HepG2 (cell line): ENCODE results near the gene FLAD1. TPM values are rescaled to one million over a fixed set of nuclear protein-coding genes. Genes with fewer than 3 reads are reported as not detected.

Source experiments
- ATF7-NPFF ChIP-seq: sonication (generic); formaldehyde crosslinking; IDR thresholded peaks from 2 replicates; pipeline ENCODE4 v1.8.1; 2023; ENCODE audit warnings: mild to moderate bottlenecking, low read depth, missing genetic modification reagents, moderate library complexity
- EP300 ChIP-seq, 3 experiments: sonication (generic) in 1 of 3; formaldehyde crosslinking in 1 of 3; IDR thresholded peaks; 2 replicates each; pipeline versions ENCODE4 v1.5.1 to v1.6.1; 2011 to 2020; ENCODE audit warnings: low read depth in 2 of 3, low read length in 2 of 3, borderline replicate concordance in 1 of 3, improper control_type of control experiment in 1 of 3, mild to moderate bottlenecking in 1 of 3, missing genetic modification reagents in 1 of 3, moderate library complexity in 1 of 3
- HNRNPK ChIP-seq: fragments of 200-400 bp; formaldehyde crosslinking; IDR thresholded peaks from 2 replicates; pipeline ENCODE4 v1.6.1; 2018; ENCODE audit warnings: low read length, low read depth, moderate library complexity, mild to moderate bottlenecking; ENCODE audit not compliant: poor library complexity, severe bottlenecking
- IKZF1 ChIP-seq: fragments of 450-650 bp; IDR thresholded peaks from 2 replicates; pipeline ENCODE4 v1.7.1; 2016
- KAT7 ChIP-seq: IDR thresholded peaks from 2 replicates; pipeline ENCODE4 v1.6.1; 2018; ENCODE audit warnings: borderline replicate concordance, missing compliant biosample characterization
- MTA1 ChIP-seq: sonication (generic); formaldehyde crosslinking; IDR thresholded peaks from 2 replicates; pipeline ENCODE4 v1.4.0; 2020; ENCODE audit warnings: missing genetic modification reagents, mild to moderate bottlenecking, borderline replicate concordance
- NAIF1 ChIP-seq: sonication (generic); formaldehyde crosslinking; IDR thresholded peaks from 2 replicates; pipeline ENCODE4 v1.5.0; 2020; ENCODE audit warnings: mild to moderate bottlenecking, missing genetic modification reagents, borderline replicate concordance
- NFIB ChIP-seq: sonication (generic); formaldehyde crosslinking; IDR thresholded peaks from 2 replicates; pipeline ENCODE4 v1.9.0; 2021; ENCODE audit warnings: missing genetic modification reagents, mild to moderate bottlenecking, borderline replicate concordance
- POGZ ChIP-seq: sonication (generic); formaldehyde crosslinking; IDR thresholded peaks from 2 replicates; pipeline ENCODE4 v1.4.0; 2020; ENCODE audit warnings: mild to moderate bottlenecking, missing genetic modification reagents
- POLR2G ChIP-seq: fragments of 200-400 bp; formaldehyde crosslinking; IDR thresholded peaks from 2 replicates; pipeline ENCODE4 v1.6.1; 2018; ENCODE audit warnings: mild to moderate bottlenecking, low read depth, low read length, moderate library complexity
- RFXAP ChIP-seq: sonication (generic); formaldehyde crosslinking; IDR thresholded peaks from 2 replicates; pipeline ENCODE4 v1.4.0; 2020; ENCODE audit warnings: missing genetic modification reagents, borderline replicate concordance
- SNAPC2 ChIP-seq: sonication (generic); formaldehyde crosslinking; IDR thresholded peaks from 2 replicates; pipeline ENCODE4 v1.8.1; 2022; ENCODE audit warnings: mild to moderate bottlenecking, missing genetic modification reagents
- TFAP4 ChIP-seq: sonication (generic); IDR thresholded peaks from 2 replicates; pipeline ENCODE4 v1.6.1; 2016; ENCODE audit warnings: low read depth, borderline replicate concordance
- TRIM24 ChIP-seq: sonication (generic); formaldehyde crosslinking; IDR thresholded peaks from 2 replicates; pipeline ENCODE4 v1.8.0; 2022; ENCODE audit warnings: mild to moderate bottlenecking, missing genetic modification reagents
- ZBTB20 ChIP-seq: sonication (generic); formaldehyde crosslinking; IDR thresholded peaks from 2 replicates; pipeline ENCODE4 v1.8.1; 2023; ENCODE audit warnings: missing genetic modification reagents, low read depth, mild to moderate bottlenecking, borderline replicate concordance
- ZMAT5 ChIP-seq: sonication (generic); formaldehyde crosslinking; IDR thresholded peaks from 2 replicates; pipeline ENCODE4 v1.5.0; 2020; ENCODE audit warnings: mild to moderate bottlenecking, low read depth, missing genetic modification reagents, borderline replicate concordance
- ZNF34 ChIP-seq: sonication (generic); formaldehyde crosslinking; IDR thresholded peaks from 2 replicates; pipeline ENCODE4 v1.4.0; 2020; ENCODE audit warnings: mild to moderate bottlenecking, missing genetic modification reagents, borderline replicate concordance
- ZNF362 ChIP-seq: sonication (generic); formaldehyde crosslinking; IDR thresholded peaks from 2 replicates; pipeline ENCODE4 v1.4.0; 2020; ENCODE audit warnings: missing genetic modification reagents, mild to moderate bottlenecking, borderline replicate concordance
- ZNF431 ChIP-seq: sonication (generic); formaldehyde crosslinking; IDR thresholded peaks from 2 replicates; pipeline ENCODE4 v1.9.0; 2022; ENCODE audit warnings: missing genetic modification reagents, low read depth, mild to moderate bottlenecking, borderline replicate concordance
- ZNF614 ChIP-seq: IDR thresholded peaks from 2 replicates; pipeline ENCODE4 v1.6.1; 2018; ENCODE audit warnings: missing biosample characterization, missing genetic modification reagents, inconsistent platforms, borderline replicate concordance
- ZNF780A ChIP-seq: sonication (generic); formaldehyde crosslinking; IDR thresholded peaks from 2 replicates; pipeline ENCODE4 v1.8.0; 2022; ENCODE audit warnings: mild to moderate bottlenecking, missing genetic modification reagents, moderate library complexity
- ZSCAN25 ChIP-seq: sonication (generic); formaldehyde crosslinking; IDR thresholded peaks from 2 replicates; pipeline ENCODE4 v1.8.0; 2022; ENCODE audit warnings: mild to moderate bottlenecking, missing genetic modification reagents
- polyA plus RNA-seq, 8 experiments: library from polyadenylated mRNA; depleted of rRNA in 3 of 8; stranded (reverse) in 7 of 8; unstranded in 1 of 8; fragments of >200 nt; fragmentation: Illumina TruSeq in 4 of 8; extraction: Trizol in 4 of 8; gene quantifications; 2 replicates each; pipeline versions ENCODE4 v1.2.1 to v1.2.3, GENCODE V29; 2011 to 2016; ENCODE audit warnings: low read depth in 4 of 8, missing spikeins in 1 of 8, mixed read lengths in 1 of 8; ENCODE audit not compliant: insufficient read depth in 1 of 8
- total RNA-seq, 5 experiments: library from RNA; depleted of rRNA; stranded (reverse); fragments of >200 nt; fragmentation: Illumina TruSeq; extraction: Trizol; gene quantifications; 2 replicates each; pipeline ENCODE4 v1.2.3, GENCODE V29; 2016; ENCODE audit warnings: low read depth in 1 of 5
- TF ChIP-seq, protein P1 (sequence below): sonication (generic); formaldehyde crosslinking; IDR thresholded peaks from 2 replicates; pipeline ENCODE4 v1.5.0; 2020; ENCODE audit warnings: missing genetic modification reagents

Gene FLAD1
- total and polyA plus RNA-seq, 2 of the 13 experiments (the other 11 are each of a cell fraction or from before 2014, with no cell fraction given): 25.9 to 32.8 TPM

- TF ChIP-seq ATF7-NPFF (CRISPR knock-in tag) (peak; percentile 98), NAIF1 (CRISPR knock-in tag) (0 out of 2 replicates have a peak, but pooled peaks have one; percentile 63), HNRNPK (peak; percentile 99), POLR2G (peak; percentile 58), ZNF780A (CRISPR knock-in tag) (no peak), RFXAP (CRISPR knock-in tag) (peak; percentile 57; the same call in 1 of the 2 replicates), MTA1 (CRISPR knock-in tag) (peak; percentile 96; the same call in 1 of the 2 replicates), IKZF1 (no peak), KAT7 (CRISPR knock-in tag) (peak; percentile 97; the same call in 1 of the 2 replicates), TRIM24 (CRISPR knock-in tag) (no peak), ZNF34 (CRISPR knock-in tag) (peak; percentile 70; the same call in 1 of the 2 replicates), ZMAT5 (CRISPR knock-in tag) (no peak), ZNF431 (CRISPR knock-in tag) (peak; percentile 69; the same call in 1 of the 2 replicates), ZSCAN25 (CRISPR knock-in tag) (peak; percentile 94), ZBTB20 (CRISPR knock-in tag) (0 out of 2 replicates have a peak, but pooled peaks have one; percentile 51), EP300 (IDR thresholded peaks at IDR 0.05; ENCODE audit: low read depth in 2 of 2, low read length in 2 of 2) (peak in 1 of 2 experiments; percentile 20; a peak in 1 of 4 replicates), EP300 (CRISPR knock-in tag; IDR thresholded peaks at IDR 0.05; ENCODE audit: borderline replicate concordance) (peak; percentile 52; the same call in 1 of the 2 replicates), ZNF614 (CRISPR knock-in tag) (peak; percentile 83; the same call in 1 of the 2 replicates), NFIB (CRISPR knock-in tag) (no peak), POGZ (CRISPR knock-in tag) (peak; percentile 69), TFAP4 (peak; percentile 67; the same call in 1 of the 2 replicates), ZNF362 (CRISPR knock-in tag) (peak; percentile 42; the same call in 1 of the 2 replicates), SNAPC2 (CRISPR knock-in tag) (no peak)
- TF ChIP-seq, protein P1, sequence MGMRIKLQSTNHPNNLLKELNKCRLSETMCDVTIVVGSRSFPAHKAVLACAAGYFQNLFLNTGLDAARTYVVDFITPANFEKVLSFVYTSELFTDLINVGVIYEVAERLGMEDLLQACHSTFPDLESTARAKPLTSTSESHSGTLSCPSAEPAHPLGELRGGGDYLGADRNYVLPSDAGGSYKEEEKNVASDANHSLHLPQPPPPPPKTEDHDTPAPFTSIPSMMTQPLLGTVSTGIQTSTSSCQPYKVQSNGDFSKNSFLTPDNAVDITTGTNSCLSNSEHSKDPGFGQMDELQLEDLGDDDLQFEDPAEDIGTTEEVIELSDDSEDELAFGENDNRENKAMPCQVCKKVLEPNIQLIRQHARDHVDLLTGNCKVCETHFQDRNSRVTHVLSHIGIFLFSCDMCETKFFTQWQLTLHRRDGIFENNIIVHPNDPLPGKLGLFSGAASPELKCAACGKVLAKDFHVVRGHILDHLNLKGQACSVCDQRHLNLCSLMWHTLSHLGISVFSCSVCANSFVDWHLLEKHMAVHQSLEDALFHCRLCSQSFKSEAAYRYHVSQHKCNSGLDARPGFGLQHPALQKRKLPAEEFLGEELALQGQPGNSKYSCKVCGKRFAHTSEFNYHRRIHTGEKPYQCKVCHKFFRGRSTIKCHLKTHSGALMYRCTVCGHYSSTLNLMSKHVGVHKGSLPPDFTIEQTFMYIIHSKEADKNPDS (CRISPR knock-in tag): no peak
Observed at GRCh38 chr1:155017041-155017945, 34.1 kb downstream of the FLAD1 start (continued).
